GM18505 (cell line): ENCODE data around the gene TM4SF18.

Experiments
- ATAC-seq: cut with Tn5 transposase; IDR thresholded peaks from one replicate; pipeline ENCODE4 v1.9.1; 2021; ENCODE audit not compliant: unreplicated experiment
- POLR2A ChIP-seq: IDR thresholded peaks from 4 replicates; pipeline ENCODE4 v1.6.1; 2011; ENCODE audit warnings: borderline replicate concordance; ENCODE audit not compliant: insufficient read depth, insufficient read length; ENCODE audit errors: extremely low read depth

Gene TM4SF18

DNA sequence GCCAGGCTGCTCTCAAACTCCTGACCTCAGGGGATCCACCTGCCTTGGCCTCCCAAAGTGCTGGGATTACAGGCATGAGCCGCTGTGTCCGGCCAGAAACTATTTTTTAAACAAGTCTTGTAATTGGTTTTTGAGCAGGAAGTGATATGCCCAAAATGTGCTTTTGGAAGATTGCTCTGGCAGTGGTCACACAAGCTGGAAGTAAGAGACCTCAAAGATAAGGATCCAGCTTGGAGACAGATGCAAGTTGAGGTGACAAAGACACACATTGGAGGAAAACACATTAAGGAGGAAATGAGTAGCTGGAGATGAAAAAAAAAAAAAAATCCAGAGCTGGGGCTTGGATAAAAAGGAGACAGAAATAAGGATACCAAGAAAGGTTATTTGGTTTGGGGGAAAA, 6.3 kb downstream of the TM4SF18 start:
- no peak for TF ChIP-seq POLR2A

DNA sequence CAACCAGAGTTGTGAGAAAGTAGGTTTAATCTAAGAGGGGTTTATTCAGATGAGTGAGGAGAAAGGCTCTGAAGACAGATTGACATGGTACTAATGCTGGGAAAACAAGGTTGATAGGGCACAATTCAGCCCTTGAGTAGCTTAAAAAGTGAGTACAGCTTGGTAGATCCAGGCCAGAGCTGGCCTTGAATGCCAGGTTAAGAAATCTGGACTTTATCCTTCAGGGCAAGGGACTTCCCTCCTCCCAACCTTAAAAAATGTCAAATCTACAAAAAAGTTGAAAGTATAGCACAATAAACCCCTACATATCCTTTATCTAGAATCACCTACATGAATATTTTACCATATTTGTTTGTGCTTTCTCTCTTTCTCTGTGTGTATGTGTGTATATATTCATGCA, 7.9 kb downstream of the TM4SF18 start:
- TF ChIP-seq POLR2A, result no peak
- ATAC-seq, result no peak

More for the DNA sequence above, 6.3 kb downstream of the TM4SF18 start:
- ATAC-seq, result no peak

DNA sequence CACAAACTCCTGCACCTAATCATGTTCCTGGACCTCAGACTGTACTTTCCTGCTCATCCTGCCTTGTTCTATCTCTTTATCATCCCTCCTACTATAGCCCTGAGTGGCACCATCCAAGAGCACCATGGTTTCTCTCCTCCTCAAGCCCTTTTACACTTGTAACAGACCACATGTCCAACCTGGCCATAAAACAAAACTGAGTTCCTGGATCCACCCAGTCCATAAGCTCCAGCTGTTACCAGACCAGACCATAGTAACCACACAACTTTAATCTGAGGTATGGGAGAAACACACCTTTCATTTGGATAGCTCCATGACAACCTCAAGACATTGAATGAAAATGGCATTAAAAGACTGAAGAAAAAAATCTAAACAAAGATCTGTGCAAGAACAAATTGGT, 9.1 kb downstream of the TM4SF18 start:
- TF ChIP-seq POLR2A, result no peak
- no peak for ATAC-seq

DNA sequence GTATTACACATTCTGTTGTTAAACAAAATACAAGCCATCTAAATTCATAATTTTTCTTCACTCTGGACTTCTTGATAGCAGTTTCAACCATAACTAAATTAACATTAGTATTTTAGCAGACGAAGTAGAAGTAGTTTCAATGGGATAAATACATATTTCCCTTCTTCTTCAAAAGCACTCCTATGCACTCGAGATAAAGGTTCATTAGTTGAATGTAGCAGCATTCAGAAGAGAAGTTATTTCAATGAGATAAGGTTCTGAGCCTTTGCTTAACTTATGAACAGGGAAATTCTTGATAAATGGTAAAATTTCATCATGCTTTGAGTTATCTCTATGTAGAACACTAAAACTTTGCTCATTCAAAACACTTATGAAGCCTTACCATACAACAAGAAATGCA, 11.8 kb downstream of the TM4SF18 start:
- no peak for ATAC-seq
- TF ChIP-seq POLR2A, result no peak

DNA sequence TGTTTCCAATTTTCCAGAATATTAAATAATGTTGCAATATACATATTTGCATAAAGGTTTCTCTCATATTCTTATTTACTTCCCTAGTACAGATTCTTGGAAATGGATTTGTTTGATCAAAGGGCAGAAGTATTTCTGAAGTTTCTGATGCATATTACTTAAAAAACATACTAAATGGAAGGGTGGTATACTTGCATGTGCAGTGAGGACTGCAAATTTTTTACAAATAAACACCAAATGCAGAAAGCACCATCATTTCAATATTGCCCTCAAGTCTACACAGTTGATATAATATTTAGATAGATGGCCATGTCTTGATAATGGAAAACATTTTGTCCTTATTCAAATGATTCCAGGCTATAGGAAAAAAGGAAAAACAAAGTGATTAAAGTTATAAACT, 12.3 kb downstream of the TM4SF18 start:
- no peak for TF ChIP-seq POLR2A
- ATAC-seq, result no peak

DNA sequence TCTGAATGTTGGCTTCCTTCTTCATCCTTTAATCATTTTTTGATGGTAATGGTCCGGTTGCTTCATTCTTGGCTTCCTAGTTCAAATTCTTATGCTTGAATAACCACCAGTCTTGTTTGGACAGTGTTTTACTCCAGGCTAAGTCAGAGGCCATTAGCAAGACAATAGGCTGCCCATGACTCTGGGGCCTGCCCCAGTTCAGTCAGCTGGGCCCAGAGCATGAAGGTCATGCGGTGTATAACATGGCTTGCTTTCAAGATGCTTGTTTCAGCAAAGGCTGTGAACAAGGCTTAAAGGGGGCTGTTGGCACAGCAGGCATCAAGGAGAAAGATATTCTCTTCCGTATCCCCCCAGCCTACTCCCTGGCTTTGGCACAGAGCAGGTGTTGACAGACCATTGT, 13.7 kb downstream of the TM4SF18 start:
- no peak for ATAC-seq
- no peak for TF ChIP-seq POLR2A

DNA sequence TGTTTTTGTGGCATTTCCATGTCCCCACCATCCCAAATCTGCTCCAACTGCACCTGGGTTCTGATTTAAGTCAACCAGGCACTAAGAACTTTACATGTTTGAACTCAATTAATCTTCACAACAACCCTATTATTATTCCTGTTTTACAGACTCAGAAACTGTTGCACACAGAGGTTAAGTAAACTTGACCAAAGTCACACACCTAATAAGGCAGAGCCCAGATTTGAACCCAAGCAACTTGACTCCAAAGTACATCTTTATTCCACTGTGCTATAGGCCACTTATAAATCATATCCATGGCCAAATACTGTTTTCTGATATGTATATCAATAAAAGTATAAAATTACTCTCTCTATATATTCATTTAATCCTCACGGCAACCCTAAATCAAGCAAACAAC, 16.4 kb downstream of the TM4SF18 start:
- TF ChIP-seq POLR2A, result no peak
- no peak for ATAC-seq

DNA sequence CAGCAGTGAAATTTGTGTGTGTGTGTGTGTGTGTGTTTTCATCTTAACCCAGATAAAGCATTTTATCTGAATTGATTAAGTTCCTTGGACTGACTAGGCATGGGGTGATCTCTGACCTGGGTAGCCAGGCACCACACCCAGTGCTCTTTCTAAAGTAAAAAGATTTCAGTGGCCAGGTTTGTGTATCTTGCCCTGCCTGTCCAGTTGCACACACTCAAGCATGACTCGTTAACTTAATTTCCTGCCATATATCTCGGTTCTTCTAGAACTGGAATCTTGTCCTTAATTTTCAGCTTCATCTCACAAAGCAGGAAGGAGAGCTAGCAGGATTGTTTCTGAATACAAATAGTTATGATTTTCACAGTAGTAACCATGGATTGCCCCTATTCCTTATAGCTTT, 17.0 kb downstream of the TM4SF18 start:
- TF ChIP-seq POLR2A, result no peak
- no peak for ATAC-seq

DNA sequence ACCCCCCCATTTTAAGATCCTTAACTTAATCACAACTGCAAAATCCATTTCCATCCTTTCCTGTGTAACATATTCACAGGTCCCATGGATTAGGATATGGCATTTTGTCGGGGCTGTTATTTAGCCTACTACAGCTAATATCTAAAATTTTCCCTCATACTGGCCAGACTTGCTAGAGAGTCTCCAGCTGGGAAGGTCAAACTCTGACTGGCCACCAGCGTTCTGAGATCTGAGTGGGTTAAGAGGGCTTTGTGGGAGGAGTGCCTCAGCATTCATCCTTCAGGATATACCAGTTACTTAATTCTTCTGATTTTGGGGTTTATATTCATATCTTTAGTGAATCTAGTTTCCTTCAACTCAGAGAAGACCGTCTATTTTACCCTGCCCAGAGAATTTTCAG, 17.7 kb downstream of the TM4SF18 start:
- no peak for ATAC-seq
- TF ChIP-seq POLR2A, result no peak

DNA sequence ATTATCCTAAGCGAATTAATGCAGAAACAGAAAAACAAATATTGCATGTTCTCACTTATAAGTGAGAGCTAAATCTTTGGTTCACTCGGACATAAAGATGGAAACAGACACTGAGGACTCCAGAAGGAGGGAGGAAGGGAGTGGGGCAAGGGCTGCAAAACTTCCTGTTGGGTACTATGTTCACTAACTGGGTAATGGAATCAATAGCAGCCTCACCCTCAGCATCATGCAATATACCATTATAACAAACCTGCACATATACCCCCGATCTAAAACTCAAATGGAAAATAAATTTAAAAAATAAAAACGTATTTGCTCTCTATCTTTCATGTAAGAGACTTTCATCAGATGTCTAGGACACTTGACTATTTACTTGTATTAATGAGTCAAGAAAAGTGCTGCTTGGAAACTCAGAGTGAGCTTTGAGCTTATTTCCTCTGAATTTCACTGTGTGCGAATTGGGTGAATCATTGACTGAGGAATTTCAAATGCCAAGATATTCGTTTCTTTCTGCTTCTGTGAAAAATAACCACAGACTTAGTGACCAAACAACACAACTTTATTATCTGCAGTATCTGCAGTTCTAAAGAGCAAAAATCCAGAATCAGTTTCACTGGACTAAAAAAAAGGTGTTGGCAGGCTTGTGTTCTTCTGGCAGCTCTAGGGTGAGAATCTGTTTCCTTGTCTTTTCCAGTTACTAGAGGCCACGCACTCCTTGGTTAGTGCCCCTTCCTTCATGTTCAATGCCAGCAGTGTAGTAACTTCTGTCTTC, 18.4 kb downstream of the TM4SF18 start:
- no peak for TF ChIP-seq POLR2A
- ATAC-seq, result no peak

DNA sequence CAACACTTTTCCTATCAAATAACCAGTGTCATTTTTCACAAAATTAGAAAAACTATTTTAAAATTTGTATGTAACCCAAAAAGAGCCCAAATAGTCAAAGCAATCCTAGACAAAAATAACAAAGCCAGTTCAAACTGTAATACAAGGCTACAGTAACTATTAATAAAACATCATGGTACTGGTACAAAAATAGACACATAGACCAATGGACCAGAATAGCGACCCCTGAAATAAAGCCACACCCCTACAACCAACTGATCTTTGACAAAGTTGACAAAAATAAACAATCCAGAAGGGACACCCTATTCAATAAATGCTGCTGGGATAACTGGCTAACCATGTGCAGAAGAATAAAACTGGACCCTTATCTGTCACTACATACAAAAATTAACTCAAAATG, 19.9 kb downstream of the TM4SF18 start:
- ATAC-seq, result no peak

DNA sequence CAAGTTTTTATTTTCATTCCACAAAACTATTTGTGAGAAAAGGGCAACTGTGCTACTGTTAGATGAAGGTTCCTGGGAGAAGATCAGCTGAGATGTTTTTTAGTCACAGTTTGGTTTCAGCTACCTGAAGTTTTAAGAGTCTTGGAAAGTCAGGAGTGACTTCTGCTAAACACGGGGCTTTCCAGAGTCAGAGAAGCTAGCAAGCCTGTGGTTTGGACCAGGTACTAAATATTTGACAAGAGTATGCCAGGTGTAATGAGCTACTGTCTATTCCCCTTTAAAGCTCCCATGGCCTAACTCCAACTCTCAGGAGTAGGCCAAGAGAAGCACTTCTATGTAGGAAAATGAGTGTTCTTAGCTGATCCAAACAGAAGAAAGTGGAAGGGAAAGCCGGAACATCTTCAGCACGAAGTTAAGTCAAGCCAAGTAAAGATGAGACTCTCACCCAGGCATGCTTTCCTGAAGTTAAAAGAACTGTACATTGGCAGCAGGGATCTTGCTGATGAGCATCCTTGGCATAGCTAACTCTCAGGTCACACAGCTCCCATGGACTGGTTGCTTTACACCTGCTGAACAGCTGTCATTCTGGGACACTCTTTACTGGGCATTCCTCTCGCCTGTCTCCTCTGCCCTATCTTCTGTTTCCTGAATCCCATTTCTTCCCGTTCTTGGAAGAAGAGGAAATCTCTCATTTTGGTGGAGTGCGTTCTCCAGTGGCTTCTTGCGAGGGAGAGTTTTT, 22.5 kb downstream of the TM4SF18 start:
- TF ChIP-seq POLR2A, result no peak
- ATAC-seq, result no peak

More for the DNA sequence above, 19.9 kb downstream of the TM4SF18 start:
- TF ChIP-seq POLR2A, result no peak

DNA sequence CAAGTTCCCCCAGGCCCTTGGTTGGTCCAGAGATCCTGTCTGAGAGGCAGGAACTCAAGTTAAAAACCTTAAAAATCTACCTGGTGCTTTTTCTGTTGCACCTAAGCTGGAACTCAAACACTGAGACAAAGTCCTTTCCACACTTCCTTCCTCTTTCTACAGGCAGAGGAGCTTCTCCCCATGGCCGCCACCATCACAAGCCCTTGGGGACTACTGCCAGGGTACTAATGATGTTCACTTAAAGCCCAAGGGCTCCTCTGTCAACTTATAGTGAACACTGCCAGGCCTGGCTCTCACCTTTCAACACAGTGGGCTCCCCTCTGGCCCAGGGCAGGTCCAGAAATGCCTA, 26.0 kb downstream of the TM4SF18 start:
- no peak for TF ChIP-seq POLR2A
- no peak for ATAC-seq

DNA sequence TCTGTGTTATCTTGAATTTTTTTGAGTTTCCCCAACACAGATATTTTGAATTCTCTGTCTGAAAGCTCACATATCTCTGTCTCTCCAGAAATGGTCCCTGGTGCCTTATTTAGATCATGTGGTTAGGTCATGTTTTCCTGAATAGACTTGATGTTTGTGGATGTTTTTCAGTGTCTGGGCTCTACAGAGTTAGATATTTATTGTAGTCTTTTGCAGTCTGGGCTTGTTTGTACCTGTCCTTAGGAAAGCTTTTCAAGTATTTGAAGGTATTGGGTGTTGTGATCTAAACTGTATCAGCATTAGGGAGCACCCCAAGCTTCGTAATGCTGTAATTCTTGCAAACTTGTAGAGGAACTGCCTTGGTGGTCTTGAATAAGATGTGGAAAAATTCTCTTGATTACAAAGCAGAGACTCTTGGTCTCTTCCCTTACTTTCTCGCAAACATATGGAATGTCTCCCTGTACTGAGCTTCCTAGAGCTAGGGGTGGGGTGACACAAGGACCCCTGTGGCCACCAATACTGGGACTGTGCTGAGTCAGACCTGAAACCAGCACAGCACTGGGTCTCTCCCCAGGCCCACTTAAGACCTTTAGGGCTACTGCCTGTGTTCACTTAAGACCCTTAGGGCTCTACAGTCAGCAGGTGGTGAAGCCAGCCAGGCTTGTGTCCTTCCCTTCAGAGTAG, 26.5 kb downstream of the TM4SF18 start:
- ATAC-seq, result no peak

DNA sequence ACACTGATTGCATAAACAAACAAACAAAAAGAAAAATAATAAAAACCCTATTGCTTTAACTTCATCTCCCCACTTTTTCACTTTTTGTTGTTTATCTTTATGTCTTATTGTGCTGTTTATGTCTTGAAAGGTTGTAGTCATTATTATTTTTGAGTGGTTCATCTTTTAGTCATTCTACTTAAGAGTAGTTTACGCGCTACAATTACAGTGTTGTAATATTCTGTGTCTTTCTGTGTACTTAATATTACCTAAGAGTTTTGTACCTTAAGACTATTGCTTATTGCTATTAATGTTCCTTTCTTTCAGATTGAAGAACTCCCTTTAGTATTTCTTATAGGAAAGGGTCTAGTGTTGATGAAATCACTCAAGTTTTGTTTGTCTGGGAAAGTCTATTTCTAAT, 28.1 kb downstream of the TM4SF18 start:
- no peak for TF ChIP-seq POLR2A

More for the DNA sequence above, 26.5 kb downstream of the TM4SF18 start:
- TF ChIP-seq POLR2A, result no peak

More for the DNA sequence above, 28.1 kb downstream of the TM4SF18 start:
- ATAC-seq, result no peak
